ENCODE results near the gene CFAP99.
A peak's percentile ranks its signal among the peaks of the same experiment; 100 is the strongest.
"Not testable (repeated sequence)": the region's sequence is repeated elsewhere in the genome, so short reads cannot be mapped to it uniquely, and the experiment has no call there.

The CFAP99 gene

GRCh38 chr4:2428496-2429213, 9.9 kb downstream of the CFAP99 start:
- no peak for DNase-seq (ENCODE audit: low read depth in 2 of 2)

- not testable (repeated sequence) for DNase-seq (ENCODE audit: low read depth in 2 of 2)
Observed at GRCh38 chr4:2429945-2430757, 11.4 kb downstream of the CFAP99 start.

- DNase-seq (ENCODE audit: low read depth in 2 of 2) = no peak
Observed at GRCh38 chr4:2432004-2432403, 13.2 kb downstream of the CFAP99 start.

GRCh38 chr4:2432991-2433530, 14.3 kb downstream of the CFAP99 start:
- no peak for DNase-seq (ENCODE audit: low read depth in 2 of 2)

- no peak for DNase-seq (ENCODE audit: low read depth in 2 of 2)
Observed at GRCh38 chr4:2433609-2434350, 15.0 kb downstream of the CFAP99 start.

GRCh38 chr4:2434420-2434819, 15.7 kb downstream of the CFAP99 start:
- DNase-seq (ENCODE audit: low read depth in 2 of 2) = no peak

- no peak for DNase-seq (ENCODE audit: low read depth in 2 of 2)
Observed at GRCh38 chr4:2436301-2436700, 17.5 kb downstream of the CFAP99 start.

- DNase-seq (ENCODE audit: low read depth in 2 of 2) = no peak
Observed at GRCh38 chr4:2436761-2437474, 18.2 kb downstream of the CFAP99 start.

GRCh38 chr4:2437475-2438215, 18.9 kb downstream of the CFAP99 start:
- DNase-seq (ENCODE audit: low read depth in 2 of 2) = no peak

GRCh38 chr4:2438822-2439718, 20.3 kb downstream of the CFAP99 start:
- no peak for DNase-seq (ENCODE audit: low read depth in 2 of 2)

GRCh38 chr4:2441393-2442174, 22.8 kb downstream of the CFAP99 start:
- peak; percentile 33 to 71 for DNase-seq (ENCODE audit: low read depth in 2 of 2)

GRCh38 chr4:2442175-2442993, 23.6 kb downstream of the CFAP99 start:
- DNase-seq (ENCODE audit: low read depth in 2 of 2) = no peak

- no peak for DNase-seq (ENCODE audit: low read depth in 2 of 2)
Observed at GRCh38 chr4:2443061-2443730, 24.4 kb downstream of the CFAP99 start.

- DNase-seq (ENCODE audit: low read depth in 2 of 2) = no peak
Observed at GRCh38 chr4:2443956-2444740, 25.4 kb downstream of the CFAP99 start.

- no peak for DNase-seq (ENCODE audit: low read depth in 2 of 2)
Observed at GRCh38 chr4:2445130-2445529, 26.4 kb downstream of the CFAP99 start.

GRCh38 chr4:2445571-2445970, 26.8 kb downstream of the CFAP99 start:
- no peak for DNase-seq (ENCODE audit: low read depth in 2 of 2)

Data from stimulated activated CD4-positive, alpha-beta T cell treated with anti-CD3 and anti-CD28 coated beads, Interleukin-12 subunit alpha, Interleukin-12 subunit beta, amount 100 ng/mL, for 24 hours (primary cell).